ENCODE results near the gene PTPRG.

The PTPRG gene

DNA sequence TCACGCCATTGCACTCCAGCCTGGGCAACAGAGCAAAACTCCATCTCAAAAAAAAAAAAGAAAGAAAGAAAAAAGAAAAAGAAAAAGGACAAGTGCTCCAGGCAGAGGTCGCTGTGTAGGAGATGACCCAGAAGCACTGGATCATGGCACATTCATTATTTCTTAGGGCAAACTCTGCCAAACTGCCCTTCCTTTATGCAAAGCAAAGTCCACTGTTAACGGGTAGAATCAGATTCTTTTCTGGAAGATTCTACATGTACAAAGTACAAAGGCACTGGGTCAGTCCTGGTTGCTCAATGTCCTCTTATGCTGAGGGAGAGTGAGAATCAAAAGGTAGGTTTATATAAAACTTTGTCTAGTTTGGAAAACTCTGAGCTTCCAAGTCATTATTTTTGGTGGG lies 667.1 kb downstream of the PTPRG start:
- DNase-seq (ENCODE audit: low read depth): no peak
- H3K4me3 ChIP-seq (ENCODE audit: low read length): no peak overlapping the region
- no peak for TF ChIP-seq CTCF (IDR thresholded peaks at IDR 0.05; ENCODE audit: insufficient read depth, low read depth, low read length, missing control alignments)

DNA sequence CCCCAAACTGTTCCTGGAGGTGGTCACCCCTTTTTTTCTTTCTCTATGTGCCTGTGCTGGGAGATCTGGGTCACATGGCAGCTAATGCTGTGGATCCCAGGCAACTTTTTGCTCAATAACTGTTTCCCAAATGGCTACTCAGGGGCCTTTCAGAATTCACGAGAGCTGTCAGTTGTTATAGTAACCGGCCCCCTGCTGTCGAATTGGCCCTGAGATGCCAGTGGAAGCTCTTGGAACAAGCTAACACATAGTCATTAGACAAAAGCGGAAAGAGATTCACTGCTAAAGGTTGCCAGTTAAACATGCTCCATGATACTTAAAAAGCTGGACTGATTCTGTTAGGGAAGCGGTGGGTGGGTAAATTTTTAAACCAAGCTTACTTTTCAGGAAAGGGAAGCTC lies 667.8 kb downstream of the PTPRG start:
- no peak for TF ChIP-seq CTCF (IDR thresholded peaks at IDR 0.05; ENCODE audit: insufficient read depth, low read depth, low read length, missing control alignments)
- H3K4me3 ChIP-seq (ENCODE audit: low read length): no peak overlapping the region
- DNase-seq (ENCODE audit: low read depth): no peak

- TF ChIP-seq CTCF (IDR thresholded peaks at IDR 0.05; ENCODE audit: insufficient read depth, low read depth, low read length, missing control alignments): peak; percentile 46
- peak; percentile 50 for DNase-seq (ENCODE audit: low read depth)
- H3K4me3 ChIP-seq (ENCODE audit: low read length): no peak overlapping the region
These were observed 668.5 kb downstream of the PTPRG start for GRCh38 chr3:62229908-62230307.

DNA sequence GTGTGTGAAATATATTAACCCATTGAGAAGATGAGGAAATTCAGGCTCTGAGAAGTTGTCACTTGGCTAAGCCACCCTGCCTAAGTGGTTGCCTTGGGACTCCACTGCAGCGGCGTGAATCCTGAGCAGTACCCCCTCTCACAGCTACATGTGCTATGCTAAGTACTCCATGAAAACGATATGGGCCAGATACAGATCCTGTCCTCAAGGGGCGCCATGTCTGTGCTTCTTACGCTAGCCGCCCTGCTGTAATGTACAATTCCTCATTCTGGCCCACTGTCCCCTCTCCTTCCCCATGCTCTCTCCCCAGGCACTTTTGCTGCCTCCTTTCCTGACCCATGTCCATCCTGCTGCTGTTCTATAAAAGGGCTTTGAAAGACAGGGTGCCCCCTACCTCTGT lies 671.7 kb downstream of the PTPRG start:
- no peak for DNase-seq (ENCODE audit: low read depth)
- H3K4me3 ChIP-seq (ENCODE audit: low read length): no peak overlapping the region
- no peak for TF ChIP-seq CTCF (IDR thresholded peaks at IDR 0.05; ENCODE audit: insufficient read depth, low read depth, low read length, missing control alignments)

- no peak for DNase-seq (ENCODE audit: low read depth)
- no peak for TF ChIP-seq CTCF (IDR thresholded peaks at IDR 0.05; ENCODE audit: insufficient read depth, low read depth, low read length, missing control alignments)
- no peak overlapping the region for H3K4me3 ChIP-seq (ENCODE audit: low read length)
These were observed 674.6 kb downstream of the PTPRG start for GRCh38 chr3:62236016-62236415.

GRCh38 chr3:62237286-62237948 lies 676.0 kb downstream of the PTPRG start:
- no peak overlapping the region for H3K4me3 ChIP-seq (ENCODE audit: low read length)
- TF ChIP-seq CTCF (IDR thresholded peaks at IDR 0.05; ENCODE audit: insufficient read depth, low read depth, low read length, missing control alignments): no peak
- no peak for DNase-seq (ENCODE audit: low read depth)

- H3K4me3 ChIP-seq (ENCODE audit: low read length): no peak overlapping the region
- no peak for TF ChIP-seq CTCF (IDR thresholded peaks at IDR 0.05; ENCODE audit: insufficient read depth, low read depth, low read length, missing control alignments)
- DNase-seq (ENCODE audit: low read depth): no peak
These were observed 676.6 kb downstream of the PTPRG start for GRCh38 chr3:62238003-62238402.
